Stomach (tissue), 9 donors: ENCODE measurements around the gene AKAP6. TPM values are rescaled to one million over a fixed set of nuclear protein-coding genes. Genes with fewer than 3 reads are reported as not detected.

Source experiments
- DNase-seq, 2 donors: peaks; one replicate each; pipeline versions ENCODE4 v3.0.0 to v3.0.0-alpha.2; 2013 to 2019
- H3K27ac ChIP-seq, 5 donors: fragments of 200-600 bp in 4 of 5; sonication (generic) in 4 of 5; one replicate each; pipeline ENCODE4 v1.5.1; 2013 to 2019; ENCODE audit warnings: mild to moderate bottlenecking in 1 of 5, moderate library complexity in 1 of 5
- H3K27me3 ChIP-seq, 3 donors: fragments of 200-600 bp; sonication (generic); one replicate each; pipeline ENCODE4 v1.5.1; 2017 to 2019; ENCODE audit warnings: mixed run types in 1 of 3
- H3K36me3 ChIP-seq, 4 donors: fragments of 200-600 bp; sonication (generic); 1 replicate in 3 of 4; 2 replicates in 1 of 4; pipeline ENCODE4 v1.5.1; 2016 to 2019
- H3K4me1 ChIP-seq, 4 donors: fragments of 200-600 bp; sonication (generic); one replicate each; pipeline ENCODE4 v1.5.1; 2016 to 2019
- H3K4me3 ChIP-seq, 4 donors: fragments of 200-600 bp; sonication (generic) in 3 of 4; one replicate each; pipeline ENCODE4 v1.5.1; 2016 to 2019; ENCODE audit warnings: mild to moderate bottlenecking in 1 of 4
- H3K9me3 ChIP-seq, 4 donors: fragments of 200-600 bp; sonication (generic); one replicate each; pipeline ENCODE4 v1.5.1; 2016 to 2019
- CTCF ChIP-seq, 7 experiments: fragments of 450-650 bp in 4 of 7; fragments of 200-600 bp in 3 of 7; sonication (generic) in 3 of 7; IDR thresholded peaks; one replicate each; pipeline ENCODE4 v1.5.1; 2016 to 2019; ENCODE audit warnings: antibody characterized with exemption in 7 of 7, control low read depth in 2 of 7, mild to moderate bottlenecking in 1 of 7
- EP300 ChIP-seq: sonication (generic); formaldehyde crosslinking; IDR thresholded peaks from one replicate; pipeline ENCODE4 v1.6.1; 2017; ENCODE audit warnings: antibody characterized with exemption
- POLR2A ChIP-seq, 4 donors: fragments of 450-650 bp; IDR thresholded peaks; one replicate each; pipeline ENCODE4 v1.6.1; 2016; ENCODE audit warnings: antibody characterized with exemption in 4 of 4, control low read depth in 2 of 4, mild to moderate bottlenecking in 1 of 4, moderate library complexity in 1 of 4
- POLR2AphosphoS5 ChIP-seq, 3 donors: sonication (generic); formaldehyde crosslinking; IDR thresholded peaks; one replicate each; pipeline ENCODE4 v1.6.1; 2016; ENCODE audit warnings: antibody characterized with exemption in 3 of 3
- WGBS, 5 donors: extraction: QIAGEN DNeasy Blood & Tissue Kit in 3 of 5; methylation state at CpG; one replicate each; pipeline versions ENCODE4 v1.1.5 to v1.1.7; 2013 to 2018; 5-methylcytosine and 5-hydroxymethylcytosine counted together
- intact Hi-C: fragments of 100-400 bp; cut with DNase I; formaldehyde crosslinking; loops from one replicate; pipeline ENCODE4 v1.15.1; 2023; ENCODE audit warnings: low total_unique reads
- polyA plus RNA-seq, 3 donors: library from polyadenylated mRNA; stranded (reverse); fragments of 200-250 nt; gene quantifications; one replicate each; pipeline ENCODE4 v1.2.3, GENCODE V29; 2013
- total RNA-seq, 5 donors: library from RNA; depleted of rRNA; stranded (reverse); fragments of >200 nt; gene quantifications; one replicate each; pipeline versions ENCODE4 v1.1.0 to v1.2.3, GENCODE V29; 2014 to 2016
- donor health status: healthy with polysubstance abuse.
- donor health status: Bipolar disorder and iron deficiency.
- donor health status: healthy.

AKAP6 gene
- total and polyA plus RNA-seq, 8 donors: 0.15 to 132 (median 3.3) TPM

GRCh38 chr14:32354716-32355115, 25.6 kb downstream of the AKAP6 start:
- Histone ChIP-seq H3K27me3 (no peaks in the 10 kb centered on the region), H3K4me1 (no peaks in the 10 kb centered on the region), H3K9me3 (no peaks in the 10 kb centered on the region), H3K4me3 (no peak overlapping the region), H3K36me3 (no peaks in the 10 kb centered on the region), H3K27ac (no peak overlapping the region)
- DNase-seq: no peak
- intact Hi-C loops: no loop called here
- TF ChIP-seq POLR2A (IDR thresholded peaks at IDR 0.05) (no peak), CTCF (IDR thresholded peaks at IDR 0.05) (no peak), EP300 (no peak), POLR2AphosphoS5 (IDR thresholded peaks at IDR 0.05) (no peak)
- 64 to 68% (median 66%) methylated on average over 3 of the region's 3 CpGs for WGBS, 5 donors

GRCh38 chr14:32358781-32359180, 29.7 kb downstream of the AKAP6 start:
- Histone ChIP-seq H3K27me3 (no peaks in the 10 kb centered on the region), H3K4me1 (no peaks in the 10 kb centered on the region), H3K27ac (no peak overlapping the region), H3K9me3 (no peaks in the 10 kb centered on the region), H3K4me3 (no peak overlapping the region), H3K36me3 (no peaks in the 10 kb centered on the region)
- 67 to 73% (median 70%) methylated on average over 3 of the region's 3 CpGs for WGBS, 5 donors
- intact Hi-C loops: no loop called here
- TF ChIP-seq POLR2AphosphoS5 (IDR thresholded peaks at IDR 0.05): no peak
- TF ChIP-seq CTCF (IDR thresholded peaks at IDR 0.05): no peak
- no peak for TF ChIP-seq POLR2A (IDR thresholded peaks at IDR 0.05)
- TF ChIP-seq EP300: no peak
- DNase-seq: no peak

- Histone ChIP-seq H3K9me3 (no peaks in the 10 kb centered on the region), H3K4me3 (no peak overlapping the region), H3K36me3 (no peaks in the 10 kb centered on the region), H3K27ac (no peak overlapping the region), H3K4me1 (peaks cover 0 to 8% (median 2%) of the 10 kb centered on the region in 4 donors), H3K27me3 (no peaks in the 10 kb centered on the region)
- no peak for DNase-seq
- WGBS, 5 donors: 93 to 95% (median 95%) methylated on average over 2 of the region's 2 CpGs
- TF ChIP-seq CTCF (IDR thresholded peaks at IDR 0.05): no peak
- TF ChIP-seq POLR2AphosphoS5 (IDR thresholded peaks at IDR 0.05): no peak
- TF ChIP-seq EP300: no peak
- TF ChIP-seq POLR2A (IDR thresholded peaks at IDR 0.05): no peak
- intact Hi-C loops: no loop called here
Measured at GRCh38 chr14:32361674-32362073, 32.6 kb downstream of the AKAP6 start.

GRCh38 chr14:32363761-32364160, 34.7 kb downstream of the AKAP6 start:
- TF ChIP-seq EP300: no peak
- no peak for TF ChIP-seq POLR2A (IDR thresholded peaks at IDR 0.05)
- no peak for TF ChIP-seq CTCF (IDR thresholded peaks at IDR 0.05)
- no peak for TF ChIP-seq POLR2AphosphoS5 (IDR thresholded peaks at IDR 0.05)
- WGBS, 5 donors: 87 to 96% (median 92%) methylated on average over 4 of the region's 4 CpGs

More at GRCh38 chr14:32363761-32364160, 34.7 kb downstream of the AKAP6 start:
- H3K9me3 ChIP-seq: no peaks in the 10 kb centered on the region
- no peak for DNase-seq
- no peaks in the 10 kb centered on the region for H3K36me3 ChIP-seq
- H3K27ac ChIP-seq: no peak overlapping the region
- H3K4me1 ChIP-seq: peaks cover 0 to 13% (median 2%) of the 10 kb centered on the region in 4 donors
- intact Hi-C loops: no loop called here
- H3K4me3 ChIP-seq: no peak overlapping the region
- no peaks in the 10 kb centered on the region for H3K27me3 ChIP-seq
